Measurements from ENCODE around the gene RABAC1.
"Not testable (repeated sequence)": the region's sequence is repeated elsewhere in the genome, so short reads cannot be mapped to it uniquely, and the experiment has no call there.

The RABAC1 gene

GRCh38 chr19:41917676-41918075 is 41.4 kb downstream of the RABAC1 start:
- no peak for DNase-seq (ENCODE audit: low read depth in 1 of 2, low spot score in 1 of 2)

- DNase-seq (ENCODE audit: low read depth in 1 of 2, low spot score in 1 of 2) = no peak
These were observed 43.2 kb downstream of the RABAC1 start for GRCh38 chr19:41915776-41916414.

- DNase-seq (ENCODE audit: low read depth in 1 of 2, low spot score in 1 of 2) = no peak
These were observed 43.9 kb downstream of the RABAC1 start for GRCh38 chr19:41915021-41915775.

GRCh38 chr19:41914424-41914834 is 44.7 kb downstream of the RABAC1 start:
- DNase-seq (ENCODE audit: low read depth in 1 of 2, low spot score in 1 of 2) = not testable (repeated sequence)

GRCh38 chr19:41913538-41914423 is 45.3 kb downstream of the RABAC1 start:
- no peak for DNase-seq (ENCODE audit: low read depth in 1 of 2, low spot score in 1 of 2)

- no peak for DNase-seq (ENCODE audit: low read depth in 1 of 2, low spot score in 1 of 2)
These were observed 46.1 kb downstream of the RABAC1 start for GRCh38 chr19:41912899-41913537.

- DNase-seq (ENCODE audit: low read depth in 1 of 2, low spot score in 1 of 2) = no peak
These were observed 47.0 kb downstream of the RABAC1 start for GRCh38 chr19:41911889-41912731.

GRCh38 chr19:41910992-41911888 is 47.9 kb downstream of the RABAC1 start:
- DNase-seq (ENCODE audit: low read depth in 1 of 2, low spot score in 1 of 2) = no peak

GRCh38 chr19:41910240-41910991 is 48.7 kb downstream of the RABAC1 start:
- DNase-seq (ENCODE audit: low read depth in 1 of 2, low spot score in 1 of 2) = no peak

- no peak for DNase-seq (ENCODE audit: low read depth in 1 of 2, low spot score in 1 of 2)
These were observed 49.4 kb downstream of the RABAC1 start for GRCh38 chr19:41909706-41910105.

GRCh38 chr19:41908724-41909464 is 50.2 kb downstream of the RABAC1 start:
- DNase-seq (ENCODE audit: low read depth in 1 of 2, low spot score in 1 of 2) = no peak

GRCh38 chr19:41907994-41908615 is 51.0 kb downstream of the RABAC1 start:
- no peak for DNase-seq (ENCODE audit: low read depth in 1 of 2, low spot score in 1 of 2)

GRCh38 chr19:41906916-41907680 is 52.0 kb downstream of the RABAC1 start:
- DNase-seq (ENCODE audit: low read depth in 1 of 2, low spot score in 1 of 2) = no peak
